GM12874 (cell line): Measurements from ENCODE around the gene OR56B1.

ENCODE experiments used
- TF ChIP-seq, protein P1 (sequence below): IDR thresholded peaks from 2 replicates; pipeline ENCODE4 v1.5.1; 2011; ENCODE audit warnings: low read depth, mild to moderate bottlenecking, control low read depth, low read length, moderate library complexity; ENCODE audit not compliant: insufficient read depth

Gene OR56B1, protein sequence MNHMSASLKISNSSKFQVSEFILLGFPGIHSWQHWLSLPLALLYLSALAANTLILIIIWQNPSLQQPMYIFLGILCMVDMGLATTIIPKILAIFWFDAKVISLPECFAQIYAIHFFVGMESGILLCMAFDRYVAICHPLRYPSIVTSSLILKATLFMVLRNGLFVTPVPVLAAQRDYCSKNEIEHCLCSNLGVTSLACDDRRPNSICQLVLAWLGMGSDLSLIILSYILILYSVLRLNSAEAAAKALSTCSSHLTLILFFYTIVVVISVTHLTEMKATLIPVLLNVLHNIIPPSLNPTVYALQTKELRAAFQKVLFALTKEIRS

DNA sequence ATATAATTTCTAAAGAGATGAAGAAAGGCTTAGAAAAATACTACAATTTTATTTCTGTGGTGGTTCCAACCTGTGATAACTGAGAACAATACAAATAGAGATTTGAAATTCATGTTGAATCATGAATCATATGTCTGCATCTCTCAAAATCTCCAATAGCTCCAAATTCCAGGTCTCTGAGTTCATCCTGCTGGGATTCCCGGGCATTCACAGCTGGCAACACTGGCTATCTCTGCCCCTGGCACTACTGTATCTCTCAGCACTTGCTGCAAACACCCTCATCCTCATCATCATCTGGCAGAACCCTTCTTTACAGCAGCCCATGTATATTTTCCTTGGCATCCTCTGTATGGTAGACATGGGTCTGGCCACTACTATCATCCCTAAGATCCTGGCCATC, at the start of gene OR56B1:
TSS of gene OR56B1 (plus strand) at position 53 of the 400 bp plus-strand sequence. CDS start at position 122, 69 bp downstream.
- TF ChIP-seq, protein P1, sequence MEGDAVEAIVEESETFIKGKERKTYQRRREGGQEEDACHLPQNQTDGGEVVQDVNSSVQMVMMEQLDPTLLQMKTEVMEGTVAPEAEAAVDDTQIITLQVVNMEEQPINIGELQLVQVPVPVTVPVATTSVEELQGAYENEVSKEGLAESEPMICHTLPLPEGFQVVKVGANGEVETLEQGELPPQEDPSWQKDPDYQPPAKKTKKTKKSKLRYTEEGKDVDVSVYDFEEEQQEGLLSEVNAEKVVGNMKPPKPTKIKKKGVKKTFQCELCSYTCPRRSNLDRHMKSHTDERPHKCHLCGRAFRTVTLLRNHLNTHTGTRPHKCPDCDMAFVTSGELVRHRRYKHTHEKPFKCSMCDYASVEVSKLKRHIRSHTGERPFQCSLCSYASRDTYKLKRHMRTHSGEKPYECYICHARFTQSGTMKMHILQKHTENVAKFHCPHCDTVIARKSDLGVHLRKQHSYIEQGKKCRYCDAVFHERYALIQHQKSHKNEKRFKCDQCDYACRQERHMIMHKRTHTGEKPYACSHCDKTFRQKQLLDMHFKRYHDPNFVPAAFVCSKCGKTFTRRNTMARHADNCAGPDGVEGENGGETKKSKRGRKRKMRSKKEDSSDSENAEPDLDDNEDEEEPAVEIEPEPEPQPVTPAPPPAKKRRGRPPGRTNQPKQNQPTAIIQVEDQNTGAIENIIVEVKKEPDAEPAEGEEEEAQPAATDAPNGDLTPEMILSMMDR = no peak

DNA sequence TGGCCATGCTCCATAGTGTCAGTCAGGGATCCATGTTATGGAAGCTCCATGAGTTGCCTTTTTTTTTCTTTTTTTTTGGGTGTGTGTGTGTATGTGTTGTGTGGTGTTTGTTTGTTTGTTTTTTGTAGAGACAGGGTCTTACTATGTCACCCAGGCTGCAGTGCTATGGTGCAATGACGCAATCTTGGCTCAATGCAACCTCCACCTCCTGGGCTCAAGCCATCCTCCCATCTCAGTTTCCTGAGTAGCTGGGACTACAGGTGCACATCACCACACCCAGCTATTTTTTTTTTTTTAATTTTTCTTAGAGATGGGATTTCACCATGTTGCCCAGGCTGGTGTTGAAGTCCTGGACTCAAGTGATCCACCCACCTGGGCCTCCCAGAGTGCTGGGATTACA, 47.8 kb upstream of the OR56B1 start:
- TF ChIP-seq, protein P1 = no peak

DNA sequence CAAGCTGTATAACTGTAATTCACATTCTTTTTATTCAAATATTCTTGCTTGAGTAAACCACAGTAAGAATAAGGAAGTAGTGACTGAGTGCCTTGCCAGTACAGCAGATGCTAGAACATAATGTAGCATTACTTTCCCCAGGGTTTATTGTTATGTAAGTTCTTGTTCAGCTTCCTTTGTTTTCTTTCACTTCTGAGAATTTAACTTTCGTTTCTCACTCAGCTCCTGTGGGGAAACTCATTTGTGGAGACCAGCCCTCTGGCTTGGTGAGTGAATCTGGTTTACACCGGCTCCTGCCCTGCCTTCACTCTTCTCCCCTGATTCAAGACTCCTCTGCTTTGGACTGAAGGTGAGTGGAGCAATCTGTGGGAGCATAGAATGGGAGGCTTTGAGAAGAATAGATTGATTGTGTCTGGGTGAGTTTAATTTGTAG, 46.7 kb upstream of the OR56B1 start, which contains the start of gene TRIM22:
TSS of gene TRIM22 (plus strand) at position 240 of the 433 bp plus-strand sequence. CDS start 6,443 bp downstream, outside the sequence.
- TF ChIP-seq, protein P1 = no peak

DNA sequence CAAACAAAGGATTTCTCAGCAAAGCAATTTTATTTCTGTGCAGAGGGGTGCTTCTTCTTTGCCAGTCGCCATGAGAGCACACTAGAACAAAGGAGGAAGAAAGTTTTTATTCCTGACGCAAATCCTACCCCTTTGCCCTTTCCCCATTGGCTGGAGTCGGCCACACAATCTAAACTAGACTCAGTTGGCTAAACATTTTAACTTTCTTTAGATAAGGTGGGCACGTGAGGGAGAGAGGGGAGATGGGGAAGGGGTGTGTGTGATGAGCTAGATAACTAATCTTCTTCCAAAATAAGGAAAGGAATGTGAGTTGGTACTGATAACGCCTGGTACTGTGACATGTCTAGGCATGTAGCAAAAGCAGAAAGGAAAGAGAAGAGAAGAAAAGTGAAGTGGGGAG, 46.0 kb upstream of the OR56B1 start:
- TF ChIP-seq, protein P1 = no peak

DNA sequence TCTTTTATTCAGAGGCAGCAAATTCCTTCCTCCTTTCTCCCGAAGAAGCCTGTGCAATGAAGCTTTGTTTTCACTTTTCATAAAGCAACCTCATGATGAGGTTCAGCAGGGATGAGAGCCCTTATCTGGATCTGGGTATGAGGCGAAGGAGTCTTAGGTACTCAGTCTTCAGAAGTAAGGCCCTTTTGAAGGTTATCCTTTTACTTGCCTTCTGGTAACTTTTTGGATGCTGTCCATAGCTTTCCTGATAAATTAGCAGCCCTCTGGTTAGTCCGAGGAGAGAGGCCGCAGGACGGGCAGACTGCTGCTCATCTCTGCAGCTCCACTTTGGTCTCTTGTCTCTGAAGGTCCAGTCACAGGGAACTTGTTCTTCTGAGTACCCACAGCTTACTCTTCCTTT, 45.5 kb upstream of the OR56B1 start:
- TF ChIP-seq, protein P1 = no peak

DNA sequence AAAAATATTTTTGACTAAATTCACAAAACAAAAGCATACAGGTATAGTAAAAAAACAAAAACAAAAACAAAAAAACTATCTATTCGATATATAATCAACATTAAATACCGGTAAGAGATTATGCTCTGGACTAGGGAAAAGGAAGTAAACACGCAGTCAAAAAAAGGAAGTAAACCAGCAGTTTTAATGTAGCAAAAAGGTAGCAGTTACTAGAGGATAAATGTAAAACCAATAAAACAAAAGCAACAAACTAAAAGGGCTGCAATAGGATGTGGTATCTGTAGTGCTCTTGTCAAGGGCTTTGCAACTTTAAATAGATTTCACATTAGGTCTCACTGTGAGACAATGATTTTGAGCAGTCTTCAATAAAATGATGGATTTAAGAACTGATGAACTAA, 44.3 kb upstream of the OR56B1 start:
- TF ChIP-seq, protein P1 = no peak

DNA sequence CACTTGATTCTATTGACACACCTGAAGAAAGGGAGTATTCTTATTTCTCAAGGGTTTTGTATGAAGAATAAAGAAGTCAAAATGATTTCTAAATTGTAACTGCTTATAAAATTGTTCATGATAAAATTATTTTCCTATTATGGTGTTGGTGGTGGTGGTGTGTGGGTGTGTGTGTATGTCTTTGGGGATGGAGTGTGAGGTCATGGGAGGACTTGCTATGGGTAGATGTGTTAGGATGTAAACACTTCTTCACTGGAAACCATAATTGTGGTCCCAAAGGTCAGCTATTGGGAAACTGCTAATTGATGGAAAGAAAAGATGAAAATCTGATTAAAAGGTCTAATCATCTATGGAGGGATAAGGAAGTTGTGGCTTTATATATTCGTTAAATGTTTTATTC, 41.6 kb upstream of the OR56B1 start:
- TF ChIP-seq, protein P1 = no peak
